ENCODE data around the gene FBXO41.
A peak's percentile ranks its signal among the peaks of the same experiment; 100 is the strongest.

FBXO41 gene

GRCh38 chr2:73239776-73240175 is 44.5 kb downstream of the FBXO41 start:
- DNase-seq (ENCODE audit: low spot score), result no peak

DNA sequence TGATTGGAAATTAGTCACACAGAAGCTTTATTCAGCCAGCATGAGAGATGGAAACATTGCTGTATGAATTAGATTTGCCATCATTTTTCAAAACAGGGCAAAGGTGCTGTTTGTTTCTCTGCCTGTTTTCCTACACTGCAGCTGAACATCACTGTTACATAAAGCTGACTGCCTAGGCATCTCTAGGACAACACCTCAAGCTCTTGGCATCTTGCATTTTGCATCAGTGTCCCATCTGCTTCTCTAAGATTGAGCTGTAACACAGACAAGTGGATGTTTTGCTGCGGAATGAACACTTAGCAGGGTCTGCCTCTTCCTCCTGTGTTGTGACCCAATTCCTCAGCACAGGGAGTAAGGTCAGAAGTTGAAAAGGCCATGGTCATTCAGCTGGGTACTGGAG is 45.3 kb downstream of the FBXO41 start:
- no peak for DNase-seq (ENCODE audit: low spot score)

DNA sequence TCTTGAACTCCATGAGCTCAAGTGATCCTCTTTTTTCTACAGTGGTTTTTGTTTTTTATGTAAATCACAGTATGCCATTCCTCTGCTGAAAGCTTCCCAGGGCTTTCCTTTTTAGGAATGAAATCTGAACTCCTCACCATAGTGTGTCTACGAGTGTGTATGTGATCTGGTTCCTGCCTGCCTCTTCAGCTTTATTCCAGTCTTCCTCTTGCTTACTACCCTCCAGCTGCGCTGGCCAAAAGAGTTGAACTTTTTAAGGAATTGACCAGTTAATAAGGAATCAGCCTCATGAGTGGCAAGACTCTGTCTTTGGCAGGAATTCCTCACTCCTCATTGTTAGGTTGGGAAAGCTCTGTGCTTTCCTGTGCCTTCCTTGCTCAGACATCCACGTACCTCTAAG is 46.1 kb downstream of the FBXO41 start:
- DNase-seq (ENCODE audit: low spot score), result no peak

DNA sequence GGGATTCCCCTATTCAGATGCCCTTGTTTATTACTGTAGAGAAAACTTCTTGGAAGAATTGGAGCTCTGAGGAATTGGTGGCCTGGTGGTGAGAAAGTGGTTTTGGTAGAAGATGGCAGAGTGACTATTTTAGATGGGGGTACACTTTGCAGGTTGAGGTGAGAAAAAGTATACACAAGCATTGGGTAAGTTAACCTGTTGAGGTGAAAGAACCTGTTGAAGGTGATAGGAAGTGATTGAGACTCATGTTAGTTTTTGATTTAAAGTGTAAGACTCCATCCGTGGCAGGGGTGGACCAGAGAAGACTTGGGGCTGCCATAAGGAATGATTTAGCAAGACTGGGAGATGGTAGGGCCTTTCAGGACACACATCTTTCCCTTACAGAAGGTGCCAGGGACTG is 47.1 kb downstream of the FBXO41 start:
- no peak for DNase-seq (ENCODE audit: low spot score)

- DNase-seq (ENCODE audit: low spot score), result peak; percentile 34
Observed at GRCh38 chr2:73235315-73236028, 48.8 kb downstream of the FBXO41 start.

DNA sequence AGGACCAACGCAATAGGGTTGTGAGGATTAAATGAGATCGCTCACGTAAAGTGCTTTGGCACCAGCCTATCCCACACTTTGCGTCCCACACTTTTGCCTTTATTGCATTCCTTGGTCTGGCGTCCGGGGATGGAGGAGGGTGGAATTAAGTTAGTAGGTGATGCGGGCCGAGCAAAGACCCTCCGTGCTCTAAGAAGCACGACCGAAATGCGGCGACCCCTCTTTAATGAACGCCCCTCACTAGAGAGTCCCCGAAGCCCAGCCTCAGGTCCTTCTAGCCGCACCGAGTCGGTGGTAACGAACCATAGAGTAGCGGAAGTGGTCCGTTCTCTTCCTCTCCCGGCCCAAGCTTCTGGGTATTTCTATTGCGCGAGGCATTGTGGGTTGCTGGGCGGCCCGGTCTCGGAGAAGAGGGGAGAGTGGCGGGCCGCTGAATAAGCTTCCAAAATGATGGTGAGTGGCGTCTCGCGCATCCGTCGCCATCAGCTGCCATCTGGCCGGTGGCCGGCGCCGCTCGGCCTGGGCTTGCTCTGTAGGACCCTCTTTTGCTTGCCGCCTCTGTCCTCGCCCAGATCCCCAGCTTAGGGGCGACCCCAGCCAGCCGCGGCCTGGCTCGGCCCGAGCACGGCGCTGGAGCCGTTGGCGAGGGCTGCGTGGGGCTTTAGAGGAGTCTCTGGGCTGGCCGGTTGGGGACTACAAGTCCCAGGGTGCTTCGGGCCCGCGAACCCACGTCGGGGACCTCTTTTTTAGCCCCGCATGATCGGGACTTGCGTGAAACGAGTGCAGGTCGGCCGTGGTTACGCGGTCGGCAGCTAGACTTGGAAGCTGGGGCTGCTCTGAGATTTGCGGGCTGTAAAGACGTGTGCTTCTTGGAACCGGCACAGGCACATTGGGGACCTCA is 50.1 kb downstream of the FBXO41 start, which contains the start of gene CCT7:
Gene CCT7, plus strand, starts transcription at position 377 of the 901 bp plus-strand sequence. Its CDS starts 71 bp downstream, at position 448.
- peak; percentile 95 for DNase-seq (ENCODE audit: low spot score)

GRCh38 chr2:73233154-73233931 is 50.9 kb downstream of the FBXO41 start, which contains the start of gene PRADC1:
TSS of gene PRADC1 (minus strand) at chr2:73233239. CDS start at chr2:73233160, 79 bp downstream.
- DNase-seq (ENCODE audit: low spot score), result peak; percentile 99

DNA sequence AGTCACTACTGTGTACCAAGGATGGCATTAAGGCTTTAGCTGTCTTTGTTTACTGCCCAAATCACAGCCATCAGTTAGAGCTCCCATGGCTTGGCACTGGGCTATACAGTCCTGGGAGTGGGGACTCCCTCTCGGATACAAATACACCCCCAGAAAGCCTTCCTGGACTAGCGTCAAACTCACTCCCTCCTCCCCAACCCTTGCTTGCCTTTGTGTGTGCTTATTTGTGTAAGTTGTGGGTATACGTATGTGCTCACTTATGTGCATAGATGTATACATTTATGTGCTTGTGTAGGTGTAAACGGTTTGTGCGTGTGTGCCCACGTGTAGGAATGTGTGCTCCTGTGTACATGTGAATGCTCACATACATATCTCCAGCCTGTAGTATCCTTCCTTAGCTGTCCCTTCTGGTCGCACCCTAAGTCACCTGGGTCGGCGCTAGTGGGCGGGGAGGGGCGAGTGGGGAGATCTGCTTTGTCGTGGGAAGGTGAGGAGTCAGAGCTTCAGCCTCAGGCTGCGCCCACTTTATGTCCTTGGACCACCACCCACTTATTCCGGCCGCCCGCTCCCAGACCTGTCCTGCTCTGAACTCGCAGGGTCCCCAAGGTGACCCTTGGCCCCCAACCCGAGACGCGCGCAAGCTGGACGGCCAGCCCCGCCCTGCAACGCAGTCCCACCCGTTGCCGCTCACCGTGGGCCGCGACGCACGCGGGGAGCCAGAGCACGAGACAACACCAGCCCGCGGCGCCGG is 51.7 kb downstream of the FBXO41 start:
- peak; percentile 63 for DNase-seq (ENCODE audit: low spot score)

- no peak for DNase-seq (ENCODE audit: low spot score)
Observed at GRCh38 chr2:73228631-73229030, 55.6 kb downstream of the FBXO41 start.

GRCh38 chr2:73227086-73227485 is 57.2 kb downstream of the FBXO41 start:
- no peak for DNase-seq (ENCODE audit: low spot score)

DNA sequence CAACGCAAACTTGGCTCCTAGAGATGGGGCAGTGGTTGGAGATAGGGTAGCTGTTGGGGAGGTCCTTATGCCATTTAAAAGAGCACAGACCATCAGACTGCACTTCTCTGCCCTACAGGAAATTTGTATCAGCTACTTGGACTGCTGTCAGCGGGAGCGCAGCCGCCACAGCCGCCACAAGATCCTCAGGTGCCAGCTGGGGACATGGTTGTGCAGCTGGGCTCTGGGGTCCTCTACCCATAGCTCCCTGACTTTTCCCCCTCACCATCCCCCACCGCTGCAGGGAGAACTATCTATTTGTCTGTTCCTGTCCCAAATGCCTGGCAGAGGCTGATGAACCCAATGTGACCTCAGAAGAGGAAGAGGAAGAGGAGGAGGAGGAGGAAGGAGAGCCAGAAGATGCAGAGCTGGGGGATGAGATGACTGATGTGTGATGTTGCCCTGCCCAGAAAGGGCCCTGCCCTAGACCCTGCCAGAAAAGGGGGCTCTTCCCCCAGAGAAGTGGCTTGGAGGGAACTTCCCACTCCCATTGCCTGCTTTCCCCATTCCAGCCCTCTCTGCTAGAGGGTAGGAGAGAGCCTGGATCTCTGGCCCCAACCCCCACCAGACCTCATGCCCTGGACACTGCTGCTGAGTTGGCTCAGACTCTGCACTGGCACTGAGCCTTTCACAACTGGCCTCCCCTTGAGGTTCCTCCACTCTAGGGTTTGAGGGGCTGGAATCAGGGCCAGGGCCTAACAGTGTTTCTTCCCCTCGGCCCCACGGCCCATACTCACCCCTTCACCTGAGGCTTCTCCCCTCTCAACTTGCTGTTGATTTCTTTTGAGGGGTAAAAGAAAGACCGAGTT is 58.5 kb downstream of the FBXO41 start:
- DNase-seq (ENCODE audit: low spot score), result no peak

GRCh38 chr2:73223821-73224220 is 60.5 kb downstream of the FBXO41 start:
- DNase-seq (ENCODE audit: low spot score), result no peak

DNA sequence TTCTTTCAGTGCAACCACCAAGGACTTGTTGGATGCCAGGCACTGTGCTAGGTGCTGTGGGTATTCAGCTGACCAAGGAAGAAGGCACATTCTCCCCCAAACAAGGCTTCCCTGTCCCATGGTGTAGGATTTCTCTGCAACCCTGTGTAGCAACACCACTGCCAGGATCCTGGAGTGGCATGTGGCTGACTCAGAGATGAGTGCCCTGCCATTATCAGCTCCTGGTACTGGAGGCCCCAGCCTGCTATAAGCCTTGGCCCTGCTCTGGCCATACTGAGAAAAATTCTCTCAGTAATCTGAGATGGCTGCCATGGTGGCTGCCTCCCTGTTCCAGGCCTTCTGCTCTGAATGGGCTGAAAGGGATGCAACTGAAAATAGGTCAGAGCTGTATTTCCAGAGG is 66.0 kb downstream of the FBXO41 start:
- no peak for DNase-seq (ENCODE audit: low spot score)

- DNase-seq (ENCODE audit: low spot score), result no peak
Observed at GRCh38 chr2:73217826-73218225, 66.5 kb downstream of the FBXO41 start.

GRCh38 chr2:73217160-73217559 is 67.1 kb downstream of the FBXO41 start:
- DNase-seq (ENCODE audit: low spot score), result no peak

DNA sequence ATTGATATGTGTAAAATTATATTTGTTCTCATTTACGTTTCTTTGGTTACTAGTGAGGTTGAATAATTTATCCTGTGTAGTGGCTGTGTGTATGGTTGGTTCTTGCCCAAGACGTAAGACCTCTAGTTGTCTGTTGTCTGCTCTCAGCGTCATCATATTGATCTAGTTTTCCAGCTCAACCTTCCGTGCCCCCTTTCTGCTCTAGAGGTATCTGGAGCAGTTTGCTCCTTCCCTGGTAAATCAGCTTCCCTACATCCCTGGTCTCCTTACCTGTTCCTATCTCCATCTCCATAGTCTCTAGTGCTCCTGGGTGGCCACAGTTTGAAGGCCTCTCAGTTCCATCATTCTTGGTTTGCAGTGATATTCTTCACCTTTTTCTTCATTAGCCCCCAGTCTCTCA is 69.0 kb downstream of the FBXO41 start:
- no peak for DNase-seq (ENCODE audit: low spot score)

- peak; percentile 94 for DNase-seq (ENCODE audit: low spot score)
Observed at GRCh38 chr2:73214120-73215035, 69.9 kb downstream of the FBXO41 start, which contains the start of gene SMYD5. TSS of gene SMYD5 (plus strand) at chr2:73214245. CDS start at chr2:73214267, 22 bp downstream.

GRCh38 chr2:73212448-73213176 is 71.7 kb downstream of the FBXO41 start:
- DNase-seq (ENCODE audit: low spot score), result peak; percentile 90

DNA sequence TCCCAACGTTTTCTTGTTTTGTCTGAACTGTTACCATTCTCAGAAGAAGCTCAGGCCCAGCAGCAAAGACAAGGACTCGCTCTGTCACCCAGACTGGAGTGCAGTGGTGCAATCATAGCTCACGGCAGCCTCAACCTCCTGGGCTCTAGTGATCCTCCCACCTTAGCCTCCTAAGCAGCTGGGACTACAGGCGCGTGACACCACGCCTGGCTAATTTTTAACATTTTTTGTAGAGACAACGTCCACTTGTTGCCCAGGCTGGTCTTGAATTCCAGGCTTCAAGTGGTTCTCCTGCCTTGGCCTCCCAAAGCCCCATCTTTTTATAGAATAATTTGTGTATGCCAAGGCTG is 72.2 kb downstream of the FBXO41 start:
- DNase-seq (ENCODE audit: low spot score), result no peak
